Activated naive CD4-positive, alpha-beta T cell treated with anti-CD3 and anti-CD28 coated beads, Interleukin-2, amount 50 U/mL, for 72 hours (primary cell): ENCODE results near the gene IFIH1. TPM values are rescaled to one million over a fixed set of nuclear protein-coding genes. Genes with fewer than 3 reads are reported as not detected.
A peak's percentile ranks its signal among the peaks of the same experiment; 100 is the strongest.

Experiments used
- ATAC-seq, 2 donors: fragments of 150-1000 bp; cut with Tn5 transposase; 2 replicates each; pipeline ENCODE4 v1.10.0; 2021; ENCODE audit warnings: mild to moderate bottlenecking in 2 of 2, moderate library complexity in 2 of 2
- DNase-seq, 2 donors: peaks; one replicate each; pipeline ENCODE4 v3.0.0; 2021 to 2022; ENCODE audit warnings: low spot score in 2 of 2
- H3K27ac Mint-ChIP-seq, 2 donors: one replicate each; pipeline ENCODE4 v1.8.0; 2022; ENCODE audit warnings: mild to moderate bottlenecking in 2 of 2, mixed read lengths in 2 of 2
- H3K36me3 Mint-ChIP-seq, 2 donors: one replicate each; pipeline ENCODE4 v1.8.0; 2022; ENCODE audit warnings: mixed read lengths in 2 of 2
- H3K9me3 Mint-ChIP-seq, 2 donors: one replicate each; pipeline ENCODE4 v1.8.0; 2022; ENCODE audit warnings: mixed read lengths in 2 of 2
- total RNA-seq, 2 donors: library from RNA; stranded (reverse); gene quantifications; one replicate each; pipeline ENCODE4 v1.2.3, GENCODE V29; 2022

IFIH1 gene
- total RNA-seq, 2 donors from 2014 or later = 29.2 to 39.1 TPM

DNA sequence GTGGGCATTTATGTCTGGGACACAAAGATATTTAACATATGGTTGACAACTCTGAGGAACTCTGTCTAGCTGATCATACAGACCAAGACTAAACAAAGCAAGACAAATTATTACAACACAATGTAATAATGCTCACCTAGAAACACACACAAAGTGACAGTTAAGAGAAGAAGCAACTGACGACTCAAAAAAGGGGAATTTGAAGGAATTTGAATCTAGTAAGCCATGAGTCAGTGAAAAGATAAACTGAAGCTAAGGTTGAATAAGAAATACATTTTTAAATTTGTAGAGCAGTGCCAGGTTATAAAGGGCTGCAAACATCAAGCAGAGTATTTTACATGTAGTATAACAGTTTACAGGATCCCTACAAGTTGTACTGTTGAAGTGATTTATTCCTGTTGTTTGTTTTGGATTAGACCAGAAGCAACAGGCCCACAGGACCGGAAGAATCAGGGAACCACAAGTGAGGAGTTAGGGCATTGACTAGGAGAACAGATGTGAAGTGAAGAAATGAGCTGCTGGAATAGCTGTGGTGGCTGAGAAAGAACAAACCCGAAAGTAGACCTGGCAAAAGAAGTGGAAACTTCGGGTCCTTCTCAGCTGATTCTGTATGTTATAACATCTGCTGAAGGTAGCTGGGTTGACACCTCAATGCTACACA, 35.6 kb downstream of the IFIH1 start:
- no peak for ATAC-seq
- DNase-seq = no peak
- H3K27ac Mint-ChIP-seq = peak overlapping the region in 1 of 2 donors; percentile 69
- no peaks in the 10 kb centered on the region for H3K9me3 Mint-ChIP-seq
- peaks cover 6 to 10% of the 10 kb centered on the region in 2 donors for H3K36me3 Mint-ChIP-seq

DNA sequence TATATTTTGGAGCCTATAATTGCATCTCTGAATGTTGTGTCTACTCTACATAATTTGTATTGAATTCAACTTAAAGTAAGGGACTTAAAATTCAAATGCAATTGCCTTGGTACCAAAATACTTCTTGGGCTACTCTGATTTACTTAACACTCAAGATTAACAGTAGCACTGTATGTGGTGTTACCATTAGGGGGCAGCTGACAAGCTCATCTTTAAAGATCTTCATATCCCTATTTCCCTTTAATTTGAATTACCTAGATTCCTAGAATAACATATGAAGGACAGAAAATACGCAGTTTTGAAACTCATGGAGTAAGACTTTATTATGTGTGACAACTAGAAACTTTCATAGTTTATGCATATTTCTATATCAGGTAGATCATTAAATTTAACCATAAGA, 37.8 kb downstream of the IFIH1 start:
- ATAC-seq (no peak), DNase-seq (no peak)
- Mint-ChIP-seq H3K27ac (no peak overlapping the region), H3K36me3 (peaks cover 8 to 19% of the 10 kb centered on the region in 2 donors), H3K9me3 (no peaks in the 10 kb centered on the region)

DNA sequence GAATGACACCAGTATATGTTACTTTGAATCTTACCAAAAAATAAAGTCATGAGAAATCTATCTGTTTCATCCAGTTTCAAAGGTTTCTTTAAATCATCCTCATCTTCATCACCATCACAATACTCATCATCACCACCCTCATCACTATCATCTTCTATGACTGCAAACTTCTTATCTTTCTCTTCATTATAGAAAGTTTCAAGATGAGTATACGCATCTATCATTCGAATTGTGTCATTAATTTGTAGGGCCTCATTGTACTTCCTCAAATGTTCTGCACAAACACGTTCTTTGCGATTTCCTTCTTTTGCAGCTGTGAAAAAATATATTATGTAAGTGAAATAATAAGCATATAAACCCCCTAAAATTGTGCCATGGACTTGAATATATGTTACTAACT, 41.1 kb downstream of the IFIH1 start:
- ATAC-seq (no peak), DNase-seq (no peak)
- Mint-ChIP-seq H3K9me3 (no peaks in the 10 kb centered on the region), H3K36me3 (peaks cover 11 to 12% of the 10 kb centered on the region in 2 donors), H3K27ac (no peak overlapping the region)

DNA sequence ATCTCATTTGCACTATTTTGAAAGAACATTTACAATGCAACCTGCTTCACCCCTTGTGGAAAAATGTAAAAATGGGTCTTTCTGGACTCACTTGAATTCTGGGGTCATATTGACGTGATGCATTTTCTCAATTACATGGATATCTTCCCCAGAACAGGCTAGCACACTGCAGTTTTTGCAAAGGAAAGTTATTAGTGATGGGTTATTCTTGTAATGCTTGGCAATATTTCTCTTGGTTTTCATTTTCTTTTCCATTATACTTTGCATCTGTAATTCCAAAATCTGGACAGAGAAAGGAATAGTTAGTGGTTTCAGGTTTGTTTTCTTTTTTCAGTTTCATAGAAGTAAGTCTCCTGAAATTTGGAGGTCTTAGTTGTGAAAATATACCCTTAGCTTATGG, 50.5 kb downstream of the IFIH1 start:
- DNase-seq (no peak), ATAC-seq (no peak)
- Mint-ChIP-seq H3K36me3 (peaks cover 16 to 20% of the 10 kb centered on the region in 2 donors), H3K27ac (no peak overlapping the region), H3K9me3 (no peaks in the 10 kb centered on the region)

DNA sequence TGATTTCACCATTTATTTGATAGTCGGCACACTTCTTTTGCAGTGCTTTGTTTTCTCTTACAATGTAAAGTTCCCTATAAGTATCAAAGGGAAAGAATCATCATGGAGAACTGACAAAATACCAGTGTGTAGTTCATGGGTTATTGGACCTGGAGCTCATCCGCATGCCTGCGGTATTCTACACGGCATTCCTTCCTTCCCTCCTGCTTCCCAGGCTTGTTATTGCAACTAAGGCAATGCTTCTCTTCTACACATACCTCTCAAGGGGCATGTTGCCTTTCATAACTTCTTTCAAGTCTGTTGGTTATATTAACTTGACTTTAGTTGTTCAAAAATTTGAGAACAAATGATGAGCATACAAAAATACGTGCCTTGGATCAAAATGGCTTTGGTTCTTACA, 51.0 kb downstream of the IFIH1 start:
- Mint-ChIP-seq H3K9me3 (no peaks in the 10 kb centered on the region), H3K27ac (no peak overlapping the region), H3K36me3 (peaks cover 13 to 19% of the 10 kb centered on the region in 2 donors)
- no peak for DNase-seq
- ATAC-seq = no peak

DNA sequence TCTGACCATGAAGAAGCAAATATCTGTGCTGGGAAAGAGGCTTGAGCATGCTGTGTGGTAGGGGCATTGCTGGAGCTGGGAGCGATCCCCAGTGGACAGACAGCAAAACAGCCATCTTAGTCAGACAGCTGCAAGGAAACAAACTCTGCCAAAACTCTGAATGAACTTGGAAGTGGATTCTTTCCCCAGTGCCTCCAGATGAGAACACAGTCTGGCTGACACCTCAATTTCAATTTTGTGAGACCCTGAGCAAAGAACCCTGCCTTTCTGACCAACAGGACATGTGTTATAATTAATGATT, 52.1 kb downstream of the IFIH1 start:
- no peaks in the 10 kb centered on the region for H3K9me3 Mint-ChIP-seq
- no peak for DNase-seq
- no peak overlapping the region for H3K27ac Mint-ChIP-seq
- ATAC-seq = no peak
- peaks cover 2 to 12% of the 10 kb centered on the region in 2 donors for H3K36me3 Mint-ChIP-seq

DNA sequence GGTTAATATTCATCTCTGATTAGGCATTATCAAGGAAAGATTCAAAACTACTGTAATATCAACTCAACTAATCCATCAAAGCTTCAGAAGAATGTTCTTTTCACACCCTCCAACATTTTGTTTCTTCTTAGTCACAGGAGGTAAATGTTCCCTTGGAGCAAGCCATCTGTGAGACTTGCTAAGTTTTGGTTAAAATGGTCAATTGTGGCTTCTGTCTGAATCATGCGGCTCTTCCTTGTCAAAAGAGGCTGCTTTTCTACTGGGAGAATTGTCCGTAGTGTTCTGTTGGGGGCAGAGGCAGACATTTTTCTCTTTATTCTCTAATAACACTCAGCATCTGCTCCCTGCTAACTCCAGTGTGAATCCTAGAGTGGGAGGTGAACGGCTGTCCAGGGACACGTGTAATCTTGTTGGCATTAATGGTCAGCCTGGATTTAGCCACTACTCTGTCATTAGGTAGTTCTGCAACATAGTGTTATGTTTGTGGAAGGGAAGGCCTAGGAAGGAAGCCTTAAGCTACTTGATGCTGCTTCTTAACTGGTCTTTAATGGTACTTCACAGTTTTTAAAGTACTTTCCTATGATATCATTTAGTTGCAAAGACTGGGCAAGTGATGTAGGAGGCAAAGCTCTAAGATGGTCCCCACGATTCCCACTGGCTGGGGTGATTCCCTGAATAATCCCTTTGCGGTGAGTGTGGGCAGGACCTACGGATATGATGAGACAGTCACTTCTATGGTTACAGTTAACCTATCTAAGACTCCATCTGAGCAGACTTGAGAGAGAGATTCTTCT, 52.6 kb downstream of the IFIH1 start:
- peaks cover 0 to 12% of the 10 kb centered on the region in 2 donors for H3K36me3 Mint-ChIP-seq
- no peak for DNase-seq
- no peak overlapping the region for H3K27ac Mint-ChIP-seq
- ATAC-seq = no peak
- no peaks in the 10 kb centered on the region for H3K9me3 Mint-ChIP-seq

DNA sequence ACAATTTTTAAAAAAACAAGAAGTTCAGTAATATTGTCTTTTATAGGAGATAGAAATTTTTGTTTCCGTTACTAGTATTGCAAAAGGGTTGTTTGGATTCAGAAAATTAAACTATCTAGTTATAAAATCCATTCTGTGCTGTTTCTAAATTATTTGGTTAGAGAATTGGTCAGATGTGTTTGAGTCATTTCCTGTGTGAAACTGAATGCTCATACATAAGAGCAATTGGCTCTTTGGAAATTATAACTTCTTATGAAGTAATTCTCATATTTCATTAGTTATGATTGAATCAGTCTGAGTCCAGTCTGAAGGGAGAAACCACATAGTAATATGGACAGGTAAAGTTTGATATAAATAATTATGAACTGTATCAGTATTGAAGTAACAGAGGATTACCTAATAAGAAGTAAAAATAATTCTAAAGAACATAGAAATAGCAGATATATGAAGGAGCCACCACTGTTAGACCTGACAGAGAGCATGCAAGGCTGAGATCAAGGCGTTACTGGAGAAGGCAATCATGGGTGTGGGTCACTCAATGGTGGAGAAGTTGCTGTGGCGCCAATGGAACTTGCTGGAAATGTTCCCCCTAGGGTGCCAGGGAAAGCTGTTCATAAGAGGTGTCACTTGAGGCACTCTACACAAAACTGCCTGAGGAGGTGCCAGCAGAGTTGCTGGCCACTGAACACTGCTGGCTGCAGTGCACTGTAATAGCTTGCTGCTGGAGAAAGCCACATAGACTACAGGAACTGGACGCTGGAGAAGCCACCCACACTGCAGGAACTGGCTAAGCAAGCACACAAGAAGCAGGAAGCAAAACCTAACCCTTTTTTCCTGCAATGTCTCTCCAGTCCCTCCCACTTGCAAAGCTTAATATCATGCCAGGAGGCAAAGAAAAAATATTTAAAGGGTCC, 57.2 kb downstream of the IFIH1 start:
- ATAC-seq (peak; percentile 40 to 48), DNase-seq (no peak)
- H3K36me3 Mint-ChIP-seq = peaks cover 0 to 6% of the 10 kb centered on the region in 2 donors
- no peaks in the 10 kb centered on the region for H3K9me3 Mint-ChIP-seq
- no peak overlapping the region for H3K27ac Mint-ChIP-seq

DNA sequence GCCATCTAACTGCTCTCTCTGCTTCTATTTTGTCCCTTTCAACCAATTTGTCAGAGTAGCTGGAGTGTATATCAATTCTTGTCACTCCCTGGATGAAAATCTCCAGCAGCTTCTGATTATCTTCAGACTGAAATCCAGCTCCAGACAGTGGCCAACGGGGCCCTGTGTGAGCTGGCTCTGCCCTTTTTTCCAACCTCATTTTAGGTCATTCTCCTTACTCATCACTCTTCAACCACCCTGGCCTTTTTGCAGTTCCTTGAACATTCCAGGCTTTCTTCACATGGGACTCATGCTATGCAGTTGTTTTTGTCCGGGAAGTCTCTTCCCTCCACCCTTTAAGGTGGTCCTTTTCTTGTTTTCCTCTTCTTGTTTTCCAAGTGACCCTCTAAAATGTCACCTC, 59.8 kb downstream of the IFIH1 start:
- DNase-seq (no peak), ATAC-seq (no peak)
- Mint-ChIP-seq H3K36me3 (no peaks in the 10 kb centered on the region), H3K27ac (no peak overlapping the region), H3K9me3 (no peaks in the 10 kb centered on the region)

DNA sequence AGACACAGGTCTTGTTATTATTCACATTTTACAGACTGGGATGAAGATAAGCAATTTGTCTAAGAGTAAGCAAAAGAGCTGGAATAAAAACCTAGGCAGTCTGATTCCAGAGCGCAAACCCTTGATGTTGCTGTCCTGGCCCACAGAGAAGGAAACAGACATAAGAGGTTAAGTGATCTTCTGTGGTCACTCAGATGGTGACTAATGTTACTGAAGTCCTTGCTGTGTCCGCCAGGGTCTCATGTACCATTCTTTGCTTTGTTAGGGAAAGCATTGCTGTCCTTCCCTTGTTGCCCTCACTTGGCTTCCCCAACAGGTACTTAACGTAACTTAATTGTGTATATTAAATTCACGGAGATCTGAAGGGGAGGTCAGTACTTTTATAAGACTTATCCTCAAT, 60.3 kb downstream of the IFIH1 start:
- H3K36me3 Mint-ChIP-seq = no peaks in the 10 kb centered on the region
- H3K27ac Mint-ChIP-seq = no peak overlapping the region
- DNase-seq = no peak
- no peaks in the 10 kb centered on the region for H3K9me3 Mint-ChIP-seq
- no peak for ATAC-seq

DNA sequence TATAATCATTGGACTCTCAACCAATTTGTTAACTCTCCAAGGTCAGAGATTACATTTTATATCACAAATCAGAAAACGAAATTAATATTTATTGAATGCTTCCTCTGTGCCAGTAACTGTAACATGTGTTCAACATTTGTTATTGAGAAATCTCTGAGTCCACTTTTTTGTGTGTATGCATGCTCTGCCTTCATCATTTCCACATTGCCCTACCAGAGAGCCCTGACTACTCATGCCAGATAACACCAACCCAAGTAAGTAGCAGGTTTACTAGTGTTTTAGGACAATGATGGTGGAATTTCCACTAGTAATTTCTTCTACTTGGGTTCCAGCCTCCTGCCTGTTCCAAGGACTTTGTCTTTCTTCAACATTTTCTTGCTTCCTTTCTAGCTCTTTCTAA, 61.1 kb downstream of the IFIH1 start:
- H3K9me3 Mint-ChIP-seq = no peaks in the 10 kb centered on the region
- no peaks in the 10 kb centered on the region for H3K36me3 Mint-ChIP-seq
- no peak for DNase-seq
- no peak for ATAC-seq
- H3K27ac Mint-ChIP-seq = no peak overlapping the region

DNA sequence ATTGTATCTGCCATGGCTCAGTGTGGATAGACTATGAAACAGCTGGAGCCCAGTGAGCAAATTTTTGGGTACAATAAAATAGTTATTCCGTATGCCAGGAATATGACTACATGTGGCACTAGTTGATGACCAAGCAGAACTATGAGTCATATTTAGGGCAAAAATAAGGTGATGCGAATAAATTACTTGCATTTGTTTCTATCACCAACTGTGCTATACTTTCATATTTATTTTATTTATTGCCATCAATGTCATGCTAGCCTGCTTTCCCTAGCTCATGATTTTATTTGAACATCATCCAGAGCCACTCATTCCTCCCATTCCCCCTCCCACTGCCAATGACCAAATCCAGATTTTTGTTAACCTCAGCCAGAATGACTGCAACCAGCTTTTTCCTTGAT, 61.9 kb downstream of the IFIH1 start:
- H3K9me3 Mint-ChIP-seq = no peaks in the 10 kb centered on the region
- H3K27ac Mint-ChIP-seq = no peak overlapping the region
- DNase-seq = no peak
- H3K36me3 Mint-ChIP-seq = no peaks in the 10 kb centered on the region
- no peak for ATAC-seq

DNA sequence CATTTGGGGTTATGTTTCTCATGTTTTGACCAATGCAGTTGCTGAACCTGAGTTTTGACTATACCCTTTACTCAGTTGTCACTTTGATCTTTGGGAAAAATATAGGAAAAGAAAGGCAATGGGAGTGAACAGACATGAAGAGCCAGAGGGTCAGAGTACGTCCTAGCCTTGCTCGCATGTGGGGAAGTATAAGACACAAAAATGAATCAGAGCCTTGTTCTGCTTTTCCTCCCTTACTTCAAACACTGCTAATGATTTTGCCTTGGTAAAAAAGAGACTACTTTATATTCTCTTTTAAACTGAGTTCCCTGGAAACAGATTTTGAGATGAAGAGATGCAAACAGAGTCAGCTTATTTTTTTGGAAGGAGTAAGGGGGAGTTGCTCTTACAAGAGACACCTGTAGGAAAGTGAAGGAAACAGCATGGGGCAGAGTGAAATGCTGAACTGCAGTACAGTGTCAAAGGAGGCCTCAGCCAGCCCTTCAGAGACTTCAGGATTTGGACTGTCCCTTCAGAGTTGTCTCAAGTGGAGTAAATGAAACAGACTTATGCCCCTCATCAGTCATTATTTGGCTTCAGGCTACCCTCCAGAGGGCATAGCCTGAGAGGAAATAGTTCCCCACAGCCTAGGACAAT, 64.1 kb downstream of the IFIH1 start:
- ATAC-seq (no peak), DNase-seq (no peak)
- Mint-ChIP-seq H3K9me3 (no peaks in the 10 kb centered on the region), H3K36me3 (peaks cover 0 to 5% of the 10 kb centered on the region in 2 donors), H3K27ac (no peak overlapping the region)

DNA sequence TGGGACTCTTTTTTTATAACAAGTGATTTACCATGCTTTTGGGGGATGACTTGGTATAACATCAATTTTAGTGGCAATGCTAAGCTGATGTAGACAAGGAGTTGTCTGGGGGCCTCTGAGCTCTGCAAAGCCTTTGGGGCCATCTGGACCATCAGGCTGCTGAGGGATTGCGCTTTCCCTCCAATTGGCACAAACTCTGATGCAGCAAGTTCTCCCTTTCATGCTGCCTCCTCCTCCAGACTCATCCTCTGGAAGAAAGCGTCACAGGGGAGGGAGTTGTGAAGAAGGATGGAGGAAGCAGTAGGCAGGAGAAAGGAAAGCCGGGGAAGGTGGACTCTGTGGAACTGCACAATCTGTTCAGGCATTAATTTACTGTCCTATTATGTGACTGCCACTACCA, 65.0 kb downstream of the IFIH1 start:
- no peak for DNase-seq
- ATAC-seq = no peak
- H3K27ac Mint-ChIP-seq = no peak overlapping the region
- H3K36me3 Mint-ChIP-seq = peaks cover 0 to 5% of the 10 kb centered on the region in 2 donors
- H3K9me3 Mint-ChIP-seq = no peaks in the 10 kb centered on the region

DNA sequence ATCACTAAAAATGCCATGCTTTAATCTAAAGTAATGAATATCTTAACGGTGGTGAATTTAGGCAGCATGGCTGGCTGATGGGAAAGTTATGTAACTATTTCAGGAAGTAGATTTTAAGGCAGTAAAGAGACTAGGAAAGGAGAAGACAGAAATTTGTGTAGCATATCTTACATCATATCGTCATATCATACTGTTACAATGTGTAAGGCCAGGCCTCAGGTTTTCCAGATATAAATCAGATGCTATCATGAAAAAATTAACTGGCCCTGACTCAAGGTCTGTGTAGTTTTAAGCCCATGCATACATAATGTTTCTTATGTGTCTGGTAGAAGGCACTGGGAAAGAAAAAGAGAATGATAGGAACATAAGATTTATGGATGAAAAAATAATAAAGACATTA, 66.3 kb downstream of the IFIH1 start:
- Mint-ChIP-seq H3K9me3 (no peaks in the 10 kb centered on the region), H3K27ac (no peak overlapping the region), H3K36me3 (peaks cover 0 to 5% of the 10 kb centered on the region in 2 donors)
- no peak for DNase-seq
- no peak for ATAC-seq

DNA sequence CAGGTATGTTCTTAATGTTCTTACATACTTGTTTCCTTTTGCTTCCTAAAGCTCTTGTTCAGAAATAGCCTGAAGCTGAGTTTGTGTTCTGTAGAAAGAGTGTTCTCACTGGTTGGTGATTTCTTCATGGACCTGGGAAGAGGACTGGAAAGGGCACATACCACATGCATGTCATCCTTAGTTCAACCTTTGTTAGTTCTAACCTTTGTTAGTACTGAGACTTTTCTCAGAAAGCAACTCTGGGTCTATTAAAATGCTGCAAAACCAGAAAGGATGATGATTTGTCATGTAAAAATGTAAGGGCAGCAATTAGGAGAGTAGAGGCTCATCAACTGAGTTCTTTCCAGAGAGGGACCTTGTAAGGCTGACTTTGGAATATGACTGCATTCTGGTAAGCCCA, 72.7 kb downstream of the IFIH1 start:
- Mint-ChIP-seq H3K36me3 (peaks cover 0 to 5% of the 10 kb centered on the region in 2 donors), H3K9me3 (no peaks in the 10 kb centered on the region), H3K27ac (no peak overlapping the region)
- no peak for ATAC-seq
- no peak for DNase-seq

DNA sequence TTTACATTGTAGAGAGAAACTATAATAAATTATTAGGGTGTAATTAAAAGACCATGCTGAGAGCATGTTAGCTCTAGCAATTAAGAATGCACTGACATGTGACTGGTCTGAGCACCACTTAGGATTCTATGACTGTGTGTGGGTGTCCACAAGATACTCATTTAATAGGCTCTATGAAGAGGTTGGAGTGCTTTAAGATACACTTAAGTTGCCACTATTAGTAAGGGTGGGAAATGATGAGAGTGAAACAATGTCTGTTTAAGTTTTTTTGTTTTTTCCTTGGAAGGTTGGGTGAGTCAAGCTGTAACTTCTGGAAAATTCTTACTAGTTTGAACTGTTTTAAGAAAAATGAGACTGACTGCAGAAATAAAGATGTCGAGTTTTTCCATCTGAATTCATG, 73.4 kb downstream of the IFIH1 start:
- DNase-seq (no peak), ATAC-seq (no peak)
- Mint-ChIP-seq H3K9me3 (no peaks in the 10 kb centered on the region), H3K36me3 (peaks cover 0 to 1% of the 10 kb centered on the region in 2 donors), H3K27ac (no peak overlapping the region)
